GM08714 (cell line): Measurements from ENCODE around the gene PTPRN2.
"Not testable (repeated sequence)": the region's sequence is repeated elsewhere in the genome, so short reads cannot be mapped to it uniquely, and the experiment has no call there.

Experiments used
- H3K4me3 ChIP-seq: fragments of 200-500 bp; sonication (Bioruptor generic); 2 replicates; pipeline ENCODE4 v1.5.1; 2014; ENCODE audit warnings: mild to moderate bottlenecking, low read length, inconsistent platforms
- ZNF274 ChIP-seq: IDR thresholded peaks from 2 replicates; pipeline ENCODE4 v1.6.1; 2012; ENCODE audit warnings: mild to moderate bottlenecking, low read depth, low read length

PTPRN2 gene

DNA sequence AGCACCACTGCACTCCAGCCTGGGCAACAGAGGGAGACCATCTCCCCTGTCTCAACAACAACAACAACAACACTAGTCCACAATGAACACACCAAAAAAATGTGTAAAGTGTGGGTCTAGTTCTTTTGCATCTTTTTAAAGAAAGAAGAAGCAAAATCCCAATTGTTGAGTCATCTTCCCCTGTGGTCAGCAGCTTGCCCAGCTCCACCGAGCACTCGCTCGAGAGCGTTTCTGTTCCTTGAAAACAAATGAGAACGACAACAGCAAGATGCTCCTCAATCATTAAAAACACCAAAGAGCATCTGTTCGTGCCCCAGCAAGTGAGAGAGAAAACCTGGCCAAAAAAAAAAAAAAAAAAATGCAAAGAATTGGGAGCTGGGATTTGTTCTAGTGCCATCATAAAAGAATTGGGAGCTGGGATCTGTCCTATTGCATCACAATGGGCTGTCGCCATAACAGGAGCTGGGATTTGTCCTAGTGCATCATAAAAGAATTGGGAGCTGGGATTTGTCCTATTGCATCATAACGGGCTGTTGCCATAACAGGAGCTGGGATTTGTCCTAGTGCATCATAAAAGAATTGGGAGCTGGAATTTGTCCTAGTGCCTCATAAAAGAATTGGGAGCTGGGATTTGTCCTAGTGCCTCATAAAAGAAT is 118.1 kb downstream of the PTPRN2 start:
- TF ChIP-seq ZNF274 = no peak
- H3K4me3 ChIP-seq = no peak overlapping the region

DNA sequence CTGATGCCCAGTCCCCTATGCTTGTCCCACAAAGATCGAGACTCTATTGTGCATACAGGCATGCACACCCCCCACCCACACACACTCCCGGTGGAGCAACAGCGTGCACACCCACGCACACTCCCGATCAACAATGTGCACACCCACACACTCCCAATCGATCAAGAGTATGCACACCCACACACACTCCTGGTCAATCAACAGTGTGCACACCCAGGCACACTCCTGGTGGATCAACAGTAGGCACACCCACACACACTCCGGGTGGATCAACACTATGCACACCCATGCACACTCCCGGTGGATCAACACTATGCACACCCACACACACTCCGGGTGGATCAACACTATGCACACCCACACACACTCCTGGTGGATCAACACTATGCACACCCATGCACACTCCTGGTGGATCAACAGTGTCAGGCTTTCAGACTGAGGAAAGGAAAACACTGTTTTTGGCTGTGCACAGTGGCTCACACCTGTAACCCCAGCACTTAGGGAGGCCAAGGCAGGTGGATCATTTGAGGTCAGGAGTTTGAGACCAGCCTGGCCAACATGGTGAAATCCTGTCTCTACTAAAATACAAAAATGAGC is 118.8 kb downstream of the PTPRN2 start:
- H3K4me3 ChIP-seq = no peak overlapping the region
- TF ChIP-seq ZNF274 = no peak

DNA sequence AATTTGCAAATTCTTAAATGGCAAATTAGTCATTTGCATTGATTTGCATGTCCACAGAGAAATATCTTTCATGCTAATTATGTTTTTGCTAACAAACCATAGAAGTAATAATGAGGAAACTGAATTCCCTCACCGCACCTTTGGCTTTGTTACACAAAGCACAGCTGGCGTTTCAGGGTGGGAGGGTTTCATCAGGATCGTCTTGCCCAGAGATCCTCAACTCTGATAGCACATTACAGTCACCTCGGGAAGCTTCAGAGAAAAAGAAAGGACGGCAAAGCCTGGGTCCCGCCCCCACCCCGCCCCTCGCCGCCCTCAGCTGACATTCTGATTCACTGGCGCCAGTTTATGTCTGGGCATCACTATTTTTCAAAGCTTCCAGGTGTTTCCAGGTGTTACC is 119.4 kb downstream of the PTPRN2 start:
- H3K4me3 ChIP-seq = no peak overlapping the region
- TF ChIP-seq ZNF274 = no peak

DNA sequence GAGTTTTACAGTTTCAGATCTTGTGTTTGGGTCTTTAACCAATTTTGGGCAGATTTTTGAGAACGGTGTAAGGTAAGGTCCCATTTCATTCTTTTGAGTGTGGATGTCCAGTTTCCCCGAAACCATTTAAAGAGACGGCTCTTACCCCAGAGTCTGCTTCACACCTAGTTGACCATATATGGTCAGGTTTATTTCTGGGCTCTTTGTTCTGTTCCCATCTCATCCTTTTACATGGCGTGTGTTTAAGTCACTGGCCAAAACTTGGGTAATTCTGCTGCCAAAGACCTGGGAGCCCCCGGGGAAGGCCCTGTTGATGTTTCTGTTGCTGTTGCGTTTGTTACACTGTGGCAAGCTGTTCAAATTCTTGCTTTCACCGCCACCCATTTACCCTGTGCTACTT is 120.1 kb downstream of the PTPRN2 start:
- H3K4me3 ChIP-seq = no peak overlapping the region
- no peak for TF ChIP-seq ZNF274

DNA sequence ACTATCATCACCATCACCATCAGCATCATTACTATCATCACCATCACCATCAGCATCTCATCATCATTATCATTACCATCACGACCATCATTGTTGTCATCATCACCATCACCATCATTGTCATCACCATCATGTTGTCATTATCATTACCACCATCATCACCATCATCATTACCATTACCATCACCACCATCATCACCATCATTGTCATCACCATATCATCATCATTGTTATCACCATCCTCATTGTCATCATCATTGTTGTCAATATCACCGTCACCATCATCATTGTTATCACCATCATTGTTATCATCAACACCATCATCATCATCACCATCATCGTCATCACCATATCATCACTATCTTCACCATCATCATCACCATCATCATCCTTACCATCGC is 124.3 kb downstream of the PTPRN2 start:
- TF ChIP-seq ZNF274 = no peak

DNA sequence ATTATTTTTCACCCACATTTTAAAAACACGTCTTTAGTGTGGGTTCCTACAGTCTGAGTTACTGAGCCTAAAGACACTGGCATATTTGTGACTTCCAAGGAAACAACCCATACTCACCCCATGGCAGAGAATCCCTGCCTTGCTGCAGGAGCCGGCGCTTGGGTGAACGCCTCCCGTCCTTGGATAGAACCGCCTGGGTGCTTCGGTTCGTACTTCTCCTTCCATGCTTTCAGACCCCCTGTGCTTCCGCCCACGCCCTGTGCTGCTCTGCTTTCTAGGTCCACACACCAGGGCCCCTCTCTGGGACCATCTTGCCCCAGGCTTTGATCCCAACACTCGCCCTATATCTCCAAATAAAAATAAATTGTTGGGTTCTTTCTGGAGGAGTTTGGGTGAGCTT is 125.8 kb downstream of the PTPRN2 start:
- no peak overlapping the region for H3K4me3 ChIP-seq
- TF ChIP-seq ZNF274 = no peak

More for the DNA sequence above, 124.3 kb downstream of the PTPRN2 start:
- H3K4me3 ChIP-seq = no peak overlapping the region

DNA sequence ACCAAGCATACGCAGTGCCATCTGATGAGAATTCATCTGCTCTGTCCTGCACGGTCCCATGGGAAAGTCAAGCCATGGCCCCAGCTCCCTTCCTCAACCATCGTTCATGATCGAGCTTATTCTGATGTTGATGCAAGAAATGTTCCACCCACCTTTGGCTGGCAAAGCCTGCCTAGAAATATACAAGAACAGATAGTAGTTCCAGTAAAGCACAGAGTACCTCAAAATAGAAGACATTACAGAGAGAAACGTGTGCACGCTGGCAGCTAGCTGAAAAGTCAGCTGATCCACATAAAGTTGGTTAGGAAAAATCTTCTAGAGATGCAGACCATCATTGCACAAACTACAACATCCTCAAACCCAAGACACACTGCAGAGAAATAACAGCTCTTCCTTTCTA is 127.0 kb downstream of the PTPRN2 start:
- no peak overlapping the region for H3K4me3 ChIP-seq
- no peak for TF ChIP-seq ZNF274

DNA sequence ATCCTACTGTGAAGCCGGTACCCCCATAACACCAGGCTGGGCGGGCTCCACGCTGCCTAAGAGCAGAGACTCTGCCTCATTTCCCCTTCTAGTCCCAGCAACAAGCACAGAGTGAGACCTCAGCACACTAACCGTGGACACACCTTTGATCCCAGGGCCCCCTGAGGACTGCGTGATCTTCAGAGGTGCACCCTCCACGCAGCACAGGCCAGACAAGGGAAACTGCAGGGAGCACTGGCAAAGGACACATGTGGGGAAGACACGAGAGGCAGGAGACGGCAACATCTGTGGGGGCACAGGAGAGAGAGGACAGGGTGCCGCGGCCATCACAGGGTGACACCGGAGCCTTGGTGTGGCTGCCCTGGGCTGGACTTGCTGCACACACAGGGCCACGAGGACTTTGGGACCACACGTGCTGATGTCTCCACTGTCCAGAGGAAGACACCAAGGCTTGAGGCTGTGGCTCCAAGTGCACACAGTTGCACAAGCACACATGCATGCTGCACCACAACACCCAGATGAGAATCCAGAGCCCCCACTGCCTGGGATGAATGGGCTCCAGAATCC is 128.8 kb downstream of the PTPRN2 start:
- no peak overlapping the region for H3K4me3 ChIP-seq

DNA sequence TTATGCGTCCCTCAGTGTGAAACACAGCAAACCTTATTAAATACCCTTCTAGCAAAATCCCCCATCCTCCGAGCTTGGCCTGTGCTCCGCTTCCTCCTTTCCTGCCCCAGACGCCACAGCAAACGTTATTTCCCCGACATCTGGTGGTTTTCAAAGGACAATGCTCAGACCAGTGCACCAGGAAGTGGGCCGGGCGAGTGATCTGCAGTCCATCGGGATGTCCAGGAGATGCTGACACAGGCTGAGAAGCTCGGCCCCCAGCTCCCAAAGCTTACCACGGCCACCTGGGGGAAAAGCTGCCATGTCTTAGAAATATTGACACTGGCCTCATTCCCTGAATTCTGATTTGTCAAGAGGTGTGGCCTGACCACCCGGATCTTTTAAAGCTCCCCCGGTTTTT is 129.5 kb downstream of the PTPRN2 start:
- no peak for TF ChIP-seq ZNF274
- H3K4me3 ChIP-seq = no peak overlapping the region

More for the DNA sequence above, 128.8 kb downstream of the PTPRN2 start:
- no peak for TF ChIP-seq ZNF274

DNA sequence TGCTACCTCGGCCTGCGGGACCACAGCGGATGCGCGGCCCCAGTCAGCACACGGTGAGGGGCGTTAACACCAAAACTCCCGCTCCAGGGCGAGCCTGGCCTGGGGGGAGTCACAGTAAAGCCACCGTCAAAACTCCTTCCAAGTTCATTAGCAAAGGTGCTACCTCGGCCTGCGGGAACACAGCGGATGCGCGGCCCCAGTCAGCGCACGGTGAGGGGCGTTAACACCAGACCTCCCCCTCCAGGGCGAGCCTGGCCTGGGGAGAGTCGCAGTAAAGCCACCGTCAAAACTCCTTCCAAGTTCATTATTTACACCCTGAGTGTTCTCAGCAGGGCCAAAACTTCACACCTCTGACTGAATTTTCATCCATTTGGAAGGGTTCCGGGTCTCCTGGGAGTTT is 130.0 kb downstream of the PTPRN2 start:
- H3K4me3 ChIP-seq = not testable (repeated sequence)

DNA sequence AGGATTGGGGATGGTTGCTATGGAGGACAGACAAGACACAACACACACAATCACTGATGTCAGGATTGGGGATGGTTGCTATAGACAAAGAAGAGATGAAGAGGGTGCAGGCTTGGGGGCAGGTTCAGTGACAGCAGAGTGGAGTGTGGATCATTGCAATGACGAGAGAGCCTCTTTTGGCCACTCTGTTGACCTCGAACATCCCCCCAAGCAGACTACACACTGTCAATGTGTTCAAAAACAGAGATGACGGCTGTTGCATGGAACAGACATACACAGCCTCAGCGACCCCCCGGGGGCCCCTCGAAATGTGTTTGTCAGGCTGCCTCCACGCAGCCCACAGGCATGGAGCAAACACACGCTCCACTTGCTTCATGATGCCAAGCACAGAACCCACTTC is 133.0 kb downstream of the PTPRN2 start:
- no peak for TF ChIP-seq ZNF274

DNA sequence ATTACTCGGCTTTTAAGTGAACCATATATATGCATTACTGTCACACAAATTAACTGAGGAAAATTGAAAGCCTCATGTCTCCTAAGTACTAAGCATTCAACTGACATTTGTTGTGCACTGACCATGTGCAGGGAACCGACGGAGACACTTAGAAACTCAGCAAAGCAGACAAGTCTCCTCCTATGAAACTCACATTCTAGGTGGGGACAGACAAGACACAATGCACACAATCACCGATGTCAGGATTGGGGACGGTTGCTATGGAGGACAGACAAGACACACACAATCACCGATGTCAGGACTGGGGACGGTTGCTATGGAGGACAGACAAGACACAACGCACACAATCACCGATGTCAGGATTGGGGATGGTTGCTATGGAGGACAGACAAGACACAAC is 134.0 kb downstream of the PTPRN2 start:
- no peak overlapping the region for H3K4me3 ChIP-seq
- no peak for TF ChIP-seq ZNF274

More for the DNA sequence above, 133.0 kb downstream of the PTPRN2 start:
- no peak overlapping the region for H3K4me3 ChIP-seq

DNA sequence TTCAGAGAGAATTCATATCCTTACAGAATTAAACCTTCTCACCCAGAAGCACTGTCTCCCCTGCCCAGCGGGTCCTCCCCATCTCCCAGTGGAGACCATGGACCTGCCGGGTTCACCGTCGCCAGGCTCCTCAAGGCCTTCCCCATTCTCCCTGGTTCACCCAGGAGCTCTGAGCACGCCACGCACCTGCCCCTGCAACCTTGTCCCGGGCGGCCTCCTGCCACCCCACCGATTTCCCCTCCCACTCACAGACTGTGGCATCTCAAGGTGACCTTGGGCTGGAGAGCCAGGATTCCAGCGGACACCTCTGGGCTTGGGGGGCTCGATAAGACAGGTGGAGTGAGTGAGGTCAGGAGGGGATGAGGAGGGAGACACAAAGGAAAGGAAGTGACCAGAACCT is 135.3 kb downstream of the PTPRN2 start:
- no peak for TF ChIP-seq ZNF274
- no peak overlapping the region for H3K4me3 ChIP-seq

DNA sequence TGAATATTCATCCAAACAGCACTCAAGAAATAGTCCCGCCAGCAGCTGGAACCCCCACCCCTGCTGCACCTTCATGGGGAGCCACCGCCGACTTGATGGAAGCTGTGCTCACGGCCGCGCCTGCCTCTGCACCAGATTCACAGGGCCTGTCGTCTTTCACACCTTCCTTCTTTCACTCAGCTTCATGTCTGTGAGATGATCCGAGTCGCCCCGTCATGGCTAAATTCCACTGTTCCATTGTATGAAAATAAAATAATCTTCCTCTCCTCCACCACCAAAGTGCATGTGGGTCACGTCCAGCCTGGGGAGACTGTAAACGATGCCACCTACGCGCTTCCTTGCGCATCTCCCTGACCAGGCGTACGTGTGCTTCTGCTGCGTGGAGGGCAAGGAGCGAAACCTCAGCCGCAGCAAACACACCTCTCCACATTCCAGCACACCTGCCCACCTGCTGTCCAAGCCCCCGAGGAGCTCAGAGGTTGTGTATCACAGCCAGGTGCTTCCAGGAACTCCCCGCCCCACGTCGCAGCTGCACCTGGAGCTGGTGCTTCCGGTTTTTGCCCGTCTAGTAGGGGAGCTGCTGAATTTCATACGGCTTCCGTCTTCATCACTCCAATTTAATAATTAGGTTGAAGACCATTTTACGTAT is 137.0 kb downstream of the PTPRN2 start:
- no peak overlapping the region for H3K4me3 ChIP-seq
- TF ChIP-seq ZNF274 = no peak

DNA sequence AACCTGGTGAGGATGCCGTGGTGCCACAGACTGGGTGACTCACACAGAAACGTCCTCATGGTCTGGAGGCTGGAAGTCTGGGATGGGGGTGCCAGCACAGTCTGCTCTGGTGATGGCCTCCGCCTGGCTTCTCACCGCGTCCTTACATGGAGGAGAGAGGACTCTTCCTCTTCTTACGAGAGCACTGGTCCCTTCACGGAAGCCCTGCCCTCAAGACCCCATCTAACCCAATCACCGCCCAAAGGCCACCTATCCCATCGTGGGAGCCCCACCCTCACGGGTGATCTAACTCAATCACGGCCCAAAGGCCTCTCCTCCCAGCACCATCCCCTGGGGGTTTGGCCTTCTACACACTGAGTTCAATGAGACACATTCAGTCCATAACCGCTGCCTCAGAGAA is 137.7 kb downstream of the PTPRN2 start:
- TF ChIP-seq ZNF274 = no peak

More for the DNA sequence above, 137.7 kb downstream of the PTPRN2 start:
- H3K4me3 ChIP-seq = no peak overlapping the region
